UCSD-AML1 (cell line): Measurements from ENCODE around the gene OSGIN1.

Source experiments
- DNase-seq: peaks from one replicate; lab custom pipeline; 2025; ENCODE audit not compliant: unreplicated experiment; lab: John Stamatoyannopoulos, UW

OSGIN1 gene

DNA sequence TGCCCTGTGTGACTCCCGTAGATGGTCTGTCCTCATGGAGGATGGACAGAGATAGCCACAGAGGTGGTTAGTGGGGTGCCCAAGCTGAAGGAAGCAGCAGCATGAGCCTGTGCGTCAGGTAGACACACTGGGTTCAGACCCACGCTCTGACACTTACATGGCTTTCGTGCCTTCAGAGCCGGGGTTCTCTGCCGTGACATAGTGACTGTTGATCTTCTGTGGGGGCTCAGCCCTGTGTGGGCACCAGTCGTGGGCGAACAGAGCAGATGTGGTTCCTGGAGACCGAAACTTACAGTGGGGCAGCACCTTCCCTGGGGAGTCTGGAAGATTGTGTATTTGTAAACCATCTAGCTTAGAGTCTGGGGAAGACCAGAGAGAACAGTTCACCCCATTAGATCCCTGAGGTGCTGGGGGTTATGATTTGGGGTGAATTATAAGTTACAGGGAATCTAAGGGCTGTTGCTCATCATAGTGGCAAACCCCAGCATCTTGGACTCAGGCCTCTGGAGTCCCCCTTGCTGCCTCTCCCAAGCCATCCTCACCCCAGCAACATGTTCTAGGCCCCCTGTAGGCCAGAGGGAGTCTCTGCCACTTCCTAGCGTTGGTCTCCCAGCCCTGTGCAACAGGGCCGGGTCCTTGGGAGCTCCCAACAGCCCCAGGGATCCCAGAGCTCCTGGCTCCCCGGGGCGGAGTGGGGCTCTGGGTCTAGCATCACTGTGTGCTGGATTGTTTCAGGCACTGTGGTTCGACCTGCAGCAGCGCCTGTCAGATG lies 43.6 kb downstream of the OSGIN1 start:
- no peak for DNase-seq

DNA sequence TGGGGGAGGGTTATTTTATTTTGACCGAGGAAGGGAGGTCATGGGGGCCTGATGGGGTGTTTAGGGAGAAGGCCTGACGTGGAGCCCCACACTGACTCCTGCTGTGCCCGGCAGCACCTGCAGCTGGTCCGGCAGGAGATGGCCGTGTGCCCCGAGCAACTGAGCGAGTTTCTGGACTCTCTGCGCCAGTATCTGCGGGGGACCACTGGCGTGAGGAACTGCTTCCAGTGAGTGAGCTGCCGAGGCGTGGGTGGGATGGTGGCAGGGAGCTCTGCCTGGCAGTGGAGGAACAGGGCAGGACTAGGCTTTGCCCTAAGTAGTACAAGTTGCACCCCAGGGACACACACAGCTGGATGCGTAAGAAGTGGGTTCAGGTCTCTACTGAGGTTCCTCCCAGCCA lies 45.1 kb downstream of the OSGIN1 start:
- DNase-seq = no peak

- no peak for DNase-seq
Measured at GRCh38 chr16:84000989-84001642, 48.1 kb downstream of the OSGIN1 start.

GRCh38 chr16:84001726-84002125 lies 48.7 kb downstream of the OSGIN1 start:
- no peak for DNase-seq

DNA sequence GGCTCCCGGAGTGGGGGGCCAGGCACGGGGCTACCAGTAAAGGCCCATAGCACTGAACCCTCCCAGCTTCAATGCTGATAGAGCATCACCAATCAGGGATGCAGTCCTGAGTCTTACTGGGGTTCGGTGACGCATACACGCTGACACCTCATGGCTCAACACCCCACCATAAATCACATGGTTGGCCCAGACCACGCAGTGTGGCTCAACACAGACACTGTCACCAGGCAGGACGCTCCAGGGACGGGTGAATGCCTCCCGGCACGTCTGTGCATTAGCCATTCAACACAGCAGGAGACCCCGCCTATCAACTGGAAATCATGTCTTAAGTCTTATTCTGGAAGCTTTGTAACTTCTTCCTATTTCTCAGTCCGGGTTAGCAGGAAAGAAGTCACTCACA lies 50.0 kb downstream of the OSGIN1 start:
- DNase-seq = no peak

GRCh38 chr16:84004442-84004841 lies 51.4 kb downstream of the OSGIN1 start:
- no peak for DNase-seq

DNA sequence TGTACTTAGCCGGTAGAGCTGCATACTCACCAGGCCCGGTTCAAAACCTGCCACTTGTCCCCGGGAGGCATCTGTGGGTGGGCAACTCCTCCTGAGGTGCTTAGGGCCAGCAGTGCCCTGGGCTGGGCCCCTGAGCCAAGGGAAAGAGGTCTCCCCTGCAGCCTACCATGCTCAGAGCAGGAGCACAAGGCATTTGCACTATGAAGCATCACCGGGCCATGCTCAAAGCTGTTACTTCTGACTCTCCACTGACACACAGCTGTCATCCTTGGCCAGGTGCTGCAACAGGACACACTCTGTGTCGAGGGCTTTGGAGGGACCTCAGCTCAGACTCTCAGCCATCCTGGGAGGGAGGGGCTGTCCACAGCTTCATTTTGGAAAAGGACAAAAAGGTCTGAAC lies 52.4 kb downstream of the OSGIN1 start:
- DNase-seq = no peak

DNA sequence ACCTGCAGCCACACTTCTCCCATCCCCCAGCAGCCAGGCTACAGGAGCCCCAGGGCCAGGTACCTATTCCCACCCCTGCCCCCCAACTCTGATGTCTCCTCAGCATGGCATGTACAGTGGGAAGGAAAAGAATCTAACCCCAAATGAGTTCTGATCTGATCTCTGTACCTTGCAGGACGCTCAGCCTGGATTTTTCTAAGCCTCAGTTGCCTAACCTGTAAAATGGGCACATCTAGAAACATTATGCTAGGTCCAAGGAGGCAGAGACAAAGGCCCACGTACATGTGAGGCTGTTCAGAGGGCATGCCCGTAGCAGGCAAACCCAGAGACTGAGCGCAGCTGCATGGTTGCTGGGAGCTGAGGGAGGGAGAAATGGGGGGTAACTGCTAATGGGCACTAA lies 54.5 kb downstream of the OSGIN1 start:
- DNase-seq = no peak

DNA sequence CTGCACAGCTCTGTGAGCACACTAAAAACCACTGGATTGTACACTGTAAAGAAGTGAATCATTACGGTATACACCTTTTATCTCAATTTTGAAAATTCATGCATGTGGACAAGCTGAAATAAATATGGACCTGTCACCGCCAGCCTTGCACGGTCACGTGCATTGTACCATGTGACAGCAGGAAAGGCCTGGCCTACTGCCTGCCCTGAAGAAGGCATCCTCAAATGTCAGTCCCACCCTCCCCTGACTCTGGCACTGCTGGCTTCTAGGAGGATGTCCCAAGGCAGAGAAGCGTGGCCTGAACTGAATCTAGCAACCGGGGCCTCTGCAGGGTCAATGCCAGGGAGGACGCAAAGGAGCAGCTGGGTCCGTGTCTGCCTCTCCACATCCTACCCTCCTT lies 54.9 kb downstream of the OSGIN1 start:
- no peak for DNase-seq

DNA sequence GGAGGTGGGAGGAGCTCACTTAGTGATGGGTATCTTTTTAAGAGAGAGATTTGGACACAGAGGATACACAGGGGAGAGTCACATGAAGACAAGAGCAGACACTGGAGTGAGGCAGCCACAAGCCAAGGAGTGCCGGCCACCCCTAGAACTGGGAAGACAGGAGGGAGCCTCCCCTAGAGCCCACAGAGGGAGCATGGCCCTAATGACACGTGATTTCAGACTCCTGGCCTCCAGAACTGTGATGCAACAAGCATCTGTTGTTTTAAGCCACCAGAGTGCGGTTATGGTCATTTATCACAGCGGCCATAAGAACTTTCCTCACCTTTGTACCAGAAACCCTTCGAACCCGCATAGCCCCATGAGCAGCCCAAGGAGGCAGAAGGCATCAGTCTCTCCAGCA lies 56.2 kb downstream of the OSGIN1 start:
- no peak for DNase-seq

- peak; percentile 70 for DNase-seq
Measured at GRCh38 chr16:84013787-84014569, 60.9 kb downstream of the OSGIN1 start.

GRCh38 chr16:84014570-84015327 lies 61.7 kb downstream of the OSGIN1 start:
- DNase-seq = no peak

DNA sequence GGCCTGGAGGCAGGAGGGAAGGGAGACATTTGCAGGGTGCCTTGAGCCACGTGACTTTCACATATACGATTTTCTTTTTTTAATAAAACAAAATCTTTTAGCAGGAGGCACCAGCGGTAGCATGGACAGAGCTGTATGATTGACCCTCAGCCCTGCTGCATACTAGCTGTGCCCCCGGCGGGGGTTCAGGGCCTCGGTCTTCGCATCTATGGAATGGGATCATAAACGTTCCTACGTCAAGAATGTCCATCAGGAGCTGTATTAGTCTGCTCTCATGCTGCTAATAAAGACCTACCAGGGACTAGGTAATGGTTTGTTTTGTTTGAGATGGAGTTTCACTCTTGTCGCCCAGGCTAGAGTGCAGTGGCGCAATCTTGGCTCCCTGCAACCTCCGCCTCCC lies 62.4 kb downstream of the OSGIN1 start:
- no peak for DNase-seq
